Dendritic cell treated with granulocyte-macrophage colony-stimulating factor and Interleukin-4, amounts not matched to agents 40 ng/mL and 50 ng/mL, for 4 days (primary cell): Measurements from ENCODE around the gene ZNF765.
A peak's percentile ranks its signal among the peaks of the same experiment; 100 is the strongest.
"Not testable (repeated sequence)": the region's sequence is repeated elsewhere in the genome, so short reads cannot be mapped to it uniquely, and the experiment has no call there.

Experiments
- H3K27ac Mint-ChIP-seq: one replicate; pipeline ENCODE4 v1.8.0; 2022; ENCODE audit warnings: mild to moderate bottlenecking, mixed read lengths
- H3K27me3 Mint-ChIP-seq: one replicate; pipeline ENCODE4 v1.8.0; 2022; ENCODE audit warnings: mild to moderate bottlenecking, mixed read lengths
- H3K36me3 Mint-ChIP-seq: one replicate; pipeline ENCODE4 v1.8.0; 2022; ENCODE audit warnings: low read depth, mixed read lengths
- H3K4me1 Mint-ChIP-seq: one replicate; pipeline ENCODE4 v1.8.0; 2022; ENCODE audit warnings: low read depth, mixed read lengths
- H3K4me3 Mint-ChIP-seq: one replicate; pipeline ENCODE4 v1.8.0; 2022; ENCODE audit warnings: mild to moderate bottlenecking, moderate library complexity, mixed read lengths
- H3K9me3 Mint-ChIP-seq: one replicate; pipeline ENCODE4 v1.8.0; 2022; ENCODE audit warnings: mixed read lengths
- intact Hi-C: fragments of 100-400 bp; cut with micrococcal nuclease; formaldehyde crosslinking; loops from one replicate; pipeline ENCODE4 v1.15.0; 2022

The ZNF765 gene

DNA sequence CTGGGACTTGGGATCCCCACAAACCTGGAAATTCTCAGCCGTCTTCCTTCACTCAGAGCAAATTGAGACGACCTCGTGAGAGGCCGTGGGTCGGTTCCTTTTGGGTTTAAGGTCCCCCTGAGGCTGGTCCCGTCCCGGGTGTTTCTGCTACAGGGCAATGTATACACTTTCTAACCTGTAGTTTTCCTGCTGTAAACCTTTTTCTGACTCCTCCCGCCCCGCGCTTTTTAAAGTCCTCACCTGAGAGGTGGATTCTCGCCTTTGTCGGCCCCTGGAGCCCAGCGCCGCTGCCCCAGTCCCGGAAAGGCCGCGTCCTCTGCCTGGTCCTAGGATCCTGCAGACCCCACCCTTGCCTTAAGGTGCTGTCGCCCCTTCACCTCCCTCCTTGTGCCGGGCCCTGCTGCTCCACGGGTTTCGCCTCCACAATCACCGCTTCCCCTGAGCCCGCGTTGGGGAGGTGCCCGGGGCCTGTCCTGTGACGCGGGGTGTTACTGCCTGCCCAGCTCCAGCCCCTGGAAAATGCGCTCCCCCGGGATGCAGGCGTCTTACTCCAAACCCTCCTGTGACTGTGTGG lies 37.2 kb downstream of the ZNF765 start:
- peak overlapping the region; percentile 96 for H3K27ac Mint-ChIP-seq
- H3K36me3 Mint-ChIP-seq: peaks cover 59% of the 10 kb centered on the region
- peak overlapping the region; percentile 90 for H3K4me3 Mint-ChIP-seq
- peaks cover 16% of the 10 kb centered on the region for H3K4me1 Mint-ChIP-seq
- intact Hi-C loops: loop anchor here (5.0 kb wide), 2 partner anchors 35 to 90 kb away; partner anchors contain the start of gene ZNF813
- H3K27me3 Mint-ChIP-seq: peaks cover 5% of the 10 kb centered on the region
- H3K9me3 Mint-ChIP-seq: peaks cover 28% of the 10 kb centered on the region

DNA sequence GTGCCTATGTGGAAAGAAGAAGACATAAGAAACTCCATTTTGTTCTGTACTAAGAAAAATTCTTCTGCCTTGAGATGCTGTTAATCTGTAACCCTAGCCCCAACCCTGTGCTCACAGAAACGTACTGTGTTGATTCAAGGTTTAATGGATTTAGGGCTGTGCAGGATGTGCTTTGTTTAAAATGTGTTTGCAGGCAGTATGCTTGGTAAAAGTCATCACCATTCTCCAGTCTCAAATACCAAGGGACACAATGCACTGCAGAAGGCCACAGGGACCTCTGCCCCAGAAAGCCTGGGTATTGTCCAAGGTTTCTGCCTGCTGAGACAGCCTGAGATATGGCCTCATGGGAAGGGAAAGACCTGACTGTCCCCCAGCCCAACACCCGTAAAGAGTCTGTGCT lies 48.9 kb downstream of the ZNF765 start:
- peaks cover 98% of the 10 kb centered on the region for H3K36me3 Mint-ChIP-seq
- H3K4me3 Mint-ChIP-seq, H3K27ac Mint-ChIP-seq, H3K4me1 Mint-ChIP-seq, intact Hi-C loops, H3K27me3 Mint-ChIP-seq: not testable (repeated sequence)
- peaks cover 100% of the 10 kb centered on the region for H3K9me3 Mint-ChIP-seq

DNA sequence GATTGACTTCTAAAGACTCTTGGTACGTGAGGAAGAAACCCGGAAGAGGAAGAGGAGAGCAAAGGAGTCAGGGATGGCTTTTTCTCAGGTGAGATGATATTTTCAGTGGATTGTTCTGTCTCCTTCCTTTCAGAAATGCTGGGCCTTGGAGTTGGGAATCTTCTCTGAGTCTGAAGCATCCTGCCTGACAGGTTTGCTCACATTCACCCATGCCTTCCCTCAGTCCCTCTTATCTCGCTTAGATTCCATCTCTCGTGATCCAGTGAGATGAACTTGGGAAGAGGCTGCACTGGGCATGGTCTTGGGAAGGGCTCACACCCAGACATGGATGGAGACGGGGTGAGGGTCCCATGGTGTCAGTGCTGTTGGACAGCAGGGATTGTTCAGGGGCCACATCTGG lies 52.2 kb downstream of the ZNF765 start:
- H3K27me3 Mint-ChIP-seq, H3K4me1 Mint-ChIP-seq, H3K27ac Mint-ChIP-seq, intact Hi-C loops, H3K4me3 Mint-ChIP-seq: not testable (repeated sequence)
- peaks cover 98% of the 10 kb centered on the region for H3K36me3 Mint-ChIP-seq
- peaks cover 100% of the 10 kb centered on the region for H3K9me3 Mint-ChIP-seq

DNA sequence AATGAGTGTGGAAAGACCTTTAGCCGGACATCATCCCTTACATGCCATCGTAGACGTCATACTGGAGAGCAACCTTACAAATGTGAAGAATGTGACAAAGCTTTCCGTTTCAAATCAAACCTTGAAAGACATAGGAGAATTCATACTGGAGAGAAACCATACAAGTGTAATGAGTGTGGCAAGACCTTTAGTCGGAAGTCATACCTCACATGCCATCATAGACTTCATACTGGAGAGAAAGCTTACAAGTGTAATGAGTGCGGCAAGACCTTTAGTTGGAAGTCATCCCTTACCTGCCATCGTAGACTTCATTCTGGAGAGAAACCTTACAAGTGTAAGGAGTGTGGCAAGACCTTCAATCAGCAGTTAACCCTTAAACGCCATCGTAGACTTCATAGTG lies 60.9 kb downstream of the ZNF765 start:
- Mint-ChIP-seq H3K27me3 (no peaks in the 10 kb centered on the region), H3K4me1 (no peaks in the 10 kb centered on the region), H3K4me3 (no peak overlapping the region), H3K9me3 (peaks cover 93% of the 10 kb centered on the region), H3K36me3 (peaks cover 71% of the 10 kb centered on the region), H3K27ac (no peak overlapping the region)
- intact Hi-C loops: no loop called here

DNA sequence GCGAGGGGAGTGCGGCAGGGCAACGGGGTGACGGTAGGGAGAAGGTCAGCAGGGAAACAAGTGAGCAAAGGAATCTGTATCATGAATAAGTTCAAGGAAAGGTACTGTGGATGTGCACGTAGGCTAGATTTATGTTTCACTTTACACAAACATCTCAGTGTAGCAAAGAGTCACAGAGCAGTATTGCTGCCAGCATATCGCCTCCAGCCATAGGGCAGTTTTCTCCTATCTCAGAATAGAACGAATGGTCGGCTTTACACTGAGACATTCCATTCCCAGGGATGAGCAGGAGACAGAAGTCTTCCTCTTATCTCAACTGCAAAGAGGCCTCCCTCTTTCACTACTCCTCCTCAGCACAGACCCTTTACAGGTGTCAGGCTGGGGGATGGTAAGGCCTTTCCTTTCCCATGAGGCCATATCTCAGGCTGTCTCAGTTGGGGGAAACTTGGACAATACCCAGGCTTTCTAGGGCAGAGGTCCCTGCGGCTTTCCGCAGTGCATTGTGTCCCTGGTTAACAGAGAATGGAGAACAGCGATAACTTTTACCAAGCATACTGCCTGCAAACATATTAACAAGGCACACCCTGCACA lies 65.3 kb downstream of the ZNF765 start:
- H3K27ac Mint-ChIP-seq, H3K4me3 Mint-ChIP-seq, intact Hi-C loops, H3K4me1 Mint-ChIP-seq: not testable (repeated sequence)
- H3K36me3 Mint-ChIP-seq: peaks cover 33% of the 10 kb centered on the region
- H3K27me3 Mint-ChIP-seq: peaks cover 21% of the 10 kb centered on the region
- H3K9me3 Mint-ChIP-seq: peaks cover 94% of the 10 kb centered on the region

DNA sequence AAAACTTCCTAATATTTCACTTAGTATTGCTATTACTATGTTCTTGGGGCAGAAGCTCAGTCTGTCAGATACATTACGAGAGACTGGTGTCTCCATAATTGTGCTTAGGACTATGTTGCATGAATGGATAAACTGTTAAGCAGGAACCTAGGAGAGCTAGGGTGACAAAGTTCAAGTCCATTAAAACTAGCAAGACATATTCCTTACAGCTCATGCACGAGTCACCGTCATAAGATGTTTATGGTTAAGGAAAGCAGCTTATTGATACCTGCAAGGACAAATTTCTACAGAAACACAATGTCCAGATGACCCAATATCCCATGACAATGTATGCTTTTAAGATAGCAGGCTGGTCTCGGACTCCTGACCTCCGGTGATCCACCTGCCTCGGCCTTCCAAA lies 66.9 kb downstream of the ZNF765 start:
- H3K27me3 Mint-ChIP-seq: peaks cover 35% of the 10 kb centered on the region
- peaks cover 89% of the 10 kb centered on the region for H3K9me3 Mint-ChIP-seq
- no peak overlapping the region for H3K27ac Mint-ChIP-seq
- H3K36me3 Mint-ChIP-seq: peaks cover 17% of the 10 kb centered on the region
- H3K4me3 Mint-ChIP-seq: no peak overlapping the region
- intact Hi-C loops: no loop called here
- H3K4me1 Mint-ChIP-seq: peaks cover 5% of the 10 kb centered on the region

DNA sequence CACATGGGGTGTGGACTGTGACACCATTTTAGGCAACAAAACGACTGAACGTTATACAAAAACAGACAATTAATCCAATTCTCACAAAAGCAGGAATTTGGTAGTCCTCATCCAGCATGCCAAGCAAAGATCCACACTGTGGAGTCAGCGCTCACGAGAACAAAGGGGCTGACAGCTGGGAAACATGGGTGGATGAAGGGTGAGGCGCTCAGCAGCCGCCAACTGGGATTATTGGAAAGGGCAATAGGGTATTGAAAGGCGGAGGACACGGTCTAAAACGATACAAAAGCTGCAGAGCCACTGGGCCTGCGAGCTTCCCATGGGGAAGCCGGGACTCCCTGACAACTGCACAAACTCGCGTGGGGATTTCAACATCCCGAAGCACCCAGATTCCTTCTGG lies 67.9 kb downstream of the ZNF765 start:
- H3K4me1 Mint-ChIP-seq: peaks cover 5% of the 10 kb centered on the region
- H3K36me3 Mint-ChIP-seq: peaks cover 17% of the 10 kb centered on the region
- peaks cover 81% of the 10 kb centered on the region for H3K9me3 Mint-ChIP-seq
- intact Hi-C loops: no loop called here
- H3K27ac Mint-ChIP-seq: no peak overlapping the region
- no peak overlapping the region for H3K4me3 Mint-ChIP-seq
- H3K27me3 Mint-ChIP-seq: peaks cover 35% of the 10 kb centered on the region

DNA sequence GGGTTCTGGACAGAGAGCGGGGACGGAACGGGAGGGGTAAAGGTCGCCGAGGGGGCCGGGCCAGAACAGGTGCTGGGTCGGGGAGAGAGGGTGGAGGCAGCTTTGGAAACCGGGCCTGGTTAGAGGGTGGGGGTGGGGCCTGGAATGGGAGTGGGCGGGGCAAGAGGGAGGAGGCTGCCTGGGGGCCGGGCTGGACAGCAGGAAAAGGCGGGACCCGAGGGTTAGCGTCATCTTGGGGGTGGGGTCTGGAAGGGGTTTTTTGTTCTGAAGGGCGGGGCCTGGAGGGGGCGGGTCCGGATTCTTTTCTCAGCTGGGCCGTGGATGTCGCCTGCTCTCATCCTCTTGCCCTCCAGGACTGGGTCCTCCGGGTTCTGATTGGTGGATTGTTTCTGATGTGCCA lies 68.3 kb downstream of the ZNF765 start:
- Mint-ChIP-seq H3K4me1 (peaks cover 9% of the 10 kb centered on the region), H3K9me3 (peaks cover 77% of the 10 kb centered on the region), H3K27me3 (peaks cover 35% of the 10 kb centered on the region), H3K4me3 (no peak overlapping the region), H3K36me3 (peaks cover 21% of the 10 kb centered on the region), H3K27ac (no peak overlapping the region)
- intact Hi-C loops: no loop called here

DNA sequence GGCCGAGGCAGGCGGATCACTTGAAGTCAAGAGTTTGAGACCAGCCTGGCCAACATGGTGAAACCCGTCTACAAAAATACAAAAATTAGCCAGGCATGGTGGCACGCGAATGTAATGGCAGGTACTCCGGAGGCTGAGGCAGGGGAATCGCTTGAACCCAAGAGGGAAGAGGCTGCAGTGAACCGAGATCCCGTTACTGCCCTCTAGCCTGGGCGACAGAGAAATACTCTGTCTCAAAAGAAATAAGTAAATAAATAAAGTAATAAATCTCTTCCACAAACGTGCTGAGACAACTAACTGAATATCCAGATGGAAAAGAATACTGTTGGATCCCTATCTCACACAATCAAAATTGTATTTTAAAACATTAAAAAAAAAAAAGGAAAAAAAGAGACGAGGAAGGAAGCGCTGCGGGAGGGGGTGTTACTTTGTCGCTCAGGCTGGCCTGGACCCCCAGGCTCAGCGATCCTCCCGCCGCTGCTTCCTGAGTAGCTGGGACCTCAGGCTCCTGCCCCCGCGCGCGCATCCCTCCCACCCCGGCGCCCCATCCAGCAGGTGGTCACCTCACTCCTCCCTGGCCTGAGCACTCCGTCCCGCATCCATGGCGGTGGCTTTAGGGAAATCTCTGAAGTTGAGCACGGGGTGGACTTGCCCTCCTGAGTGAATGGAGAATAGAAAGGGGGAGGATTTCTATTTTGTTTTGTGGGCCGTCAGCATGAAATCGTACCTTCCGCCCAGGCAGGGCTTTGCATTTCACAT lies 72.0 kb downstream of the ZNF765 start:
- Mint-ChIP-seq H3K4me1 (peaks cover 29% of the 10 kb centered on the region), H3K4me3 (peak overlapping the region; percentile 89), H3K9me3 (peaks cover 41% of the 10 kb centered on the region), H3K27me3 (peaks cover 35% of the 10 kb centered on the region), H3K36me3 (peaks cover 26% of the 10 kb centered on the region), H3K27ac (peak overlapping the region; percentile 91)
- intact Hi-C loops: loop anchor here (2.0 to 5.0 kb wide), 2 partner anchors 35 to 54 kb away; partner anchors contain the start of gene ZNF761

DNA sequence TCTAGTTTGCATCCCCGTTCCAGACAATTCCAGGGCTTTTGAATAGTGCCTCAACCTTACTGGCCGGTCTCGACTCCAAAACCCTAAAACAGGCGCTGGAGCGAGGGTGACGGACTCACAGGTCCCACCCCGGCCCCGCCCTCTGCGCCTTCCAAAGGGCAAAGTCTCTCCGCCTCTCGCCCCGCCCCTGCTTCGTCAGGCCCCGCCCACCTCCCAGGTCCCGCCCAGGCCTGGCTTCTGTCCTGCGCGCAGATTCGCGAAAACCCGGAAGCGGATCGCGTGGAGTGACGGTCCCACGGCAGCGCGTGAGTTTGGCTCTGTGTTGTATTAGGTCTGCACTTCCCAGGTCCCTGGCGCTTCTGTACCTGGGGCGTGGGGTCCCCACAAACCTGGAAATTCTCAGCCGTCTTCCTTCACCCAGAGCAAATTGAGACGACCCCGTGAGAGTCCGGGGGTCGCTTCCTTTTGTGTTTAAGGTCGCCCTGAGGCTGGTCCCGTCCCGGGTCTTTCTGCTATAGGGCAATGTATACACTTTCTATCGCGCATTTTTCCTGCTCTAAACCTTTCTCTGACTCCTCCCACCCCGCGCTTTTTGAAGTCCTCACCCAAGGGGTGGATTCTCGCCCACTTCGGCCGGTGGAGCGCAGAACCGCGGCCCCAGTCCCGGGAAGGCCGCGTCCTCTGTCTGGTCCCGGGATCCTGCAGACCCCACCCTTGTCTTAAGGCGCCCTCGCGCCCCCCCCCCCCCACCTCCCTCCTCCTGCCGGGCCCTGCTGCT lies 72.7 kb downstream of the ZNF765 start, which contains the start of gene ZNF813:
TSS of gene ZNF813 (plus strand) at position 249 of the 778 bp plus-strand sequence. CDS start 16,090 bp downstream, outside the sequence.
- H3K4me3 Mint-ChIP-seq: peak within 1 kb of the TSS; percentile 89
- peaks cover 29% of the 10 kb centered on the region for H3K4me1 Mint-ChIP-seq
- peaks cover 35% of the 10 kb centered on the region for H3K27me3 Mint-ChIP-seq
- peak within 1 kb of the TSS; percentile 91 for H3K27ac Mint-ChIP-seq
- intact Hi-C loops: loop anchor here (2.0 to 5.0 kb wide), 2 partner anchors 35 to 53 kb away; partner anchors contain the start of gene ZNF761
- peaks cover 37% of the 10 kb centered on the region for H3K9me3 Mint-ChIP-seq
- peaks cover 29% of the 10 kb centered on the region for H3K36me3 Mint-ChIP-seq

DNA sequence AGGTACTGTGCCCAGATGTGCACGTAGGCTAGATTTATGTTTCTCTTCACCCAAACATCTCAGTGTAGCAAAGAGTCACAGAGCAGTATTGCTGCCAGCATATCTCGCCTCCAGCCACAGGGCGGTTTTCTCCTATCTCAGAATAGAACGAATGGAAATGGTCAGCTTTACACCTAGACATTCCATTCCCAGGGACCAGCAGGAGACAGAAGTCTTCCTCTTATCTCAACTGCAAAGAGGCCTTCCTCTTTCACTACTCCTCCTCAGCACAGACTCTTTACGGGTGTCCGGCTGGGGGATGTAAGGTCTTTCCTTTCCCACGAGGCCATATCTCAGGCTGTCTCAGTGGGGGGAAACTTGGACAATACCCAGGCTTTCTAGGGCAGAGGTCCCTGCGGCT lies 73.7 kb downstream of the ZNF765 start:
- Mint-ChIP-seq H3K36me3 (peaks cover 24% of the 10 kb centered on the region), H3K27me3 (peaks cover 28% of the 10 kb centered on the region), H3K9me3 (peaks cover 27% of the 10 kb centered on the region), H3K4me1 (peaks cover 24% of the 10 kb centered on the region), H3K27ac (peak overlapping the region; percentile 91), H3K4me3 (peak overlapping the region; percentile 89)
- intact Hi-C loops: loop anchor here (5.0 kb wide), 1 partner anchor 36 kb away; the partner anchor contains the start of gene ZNF761

DNA sequence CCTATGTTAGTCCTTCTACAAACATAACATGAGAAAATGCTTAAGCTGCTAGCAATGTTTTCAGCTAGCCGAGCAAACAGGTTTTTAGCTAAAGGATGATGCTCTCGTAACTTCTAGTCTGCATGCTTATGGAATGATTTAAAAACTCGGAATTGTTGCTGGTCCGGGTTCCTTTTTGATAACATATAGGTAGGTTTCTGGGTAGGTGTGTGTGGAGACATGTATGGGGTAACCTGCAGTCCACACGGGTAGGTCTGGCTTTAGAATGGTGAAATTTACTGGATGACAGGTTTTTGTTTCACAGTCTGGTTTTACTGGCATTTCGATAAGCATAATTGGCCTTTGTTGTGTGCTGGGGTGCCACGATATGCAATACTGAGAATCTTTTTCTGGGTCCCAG lies 77.0 kb downstream of the ZNF765 start:
- Mint-ChIP-seq H3K9me3 (peaks cover 21% of the 10 kb centered on the region), H3K4me1 (peaks cover 24% of the 10 kb centered on the region), H3K4me3 (no peak overlapping the region), H3K36me3 (peaks cover 44% of the 10 kb centered on the region), H3K27ac (no peak overlapping the region), H3K27me3 (no peaks in the 10 kb centered on the region)
- intact Hi-C loops: loop anchor here (5.0 kb wide), 1 partner anchor 75 kb away; the partner anchor contains the start of gene ZNF765

DNA sequence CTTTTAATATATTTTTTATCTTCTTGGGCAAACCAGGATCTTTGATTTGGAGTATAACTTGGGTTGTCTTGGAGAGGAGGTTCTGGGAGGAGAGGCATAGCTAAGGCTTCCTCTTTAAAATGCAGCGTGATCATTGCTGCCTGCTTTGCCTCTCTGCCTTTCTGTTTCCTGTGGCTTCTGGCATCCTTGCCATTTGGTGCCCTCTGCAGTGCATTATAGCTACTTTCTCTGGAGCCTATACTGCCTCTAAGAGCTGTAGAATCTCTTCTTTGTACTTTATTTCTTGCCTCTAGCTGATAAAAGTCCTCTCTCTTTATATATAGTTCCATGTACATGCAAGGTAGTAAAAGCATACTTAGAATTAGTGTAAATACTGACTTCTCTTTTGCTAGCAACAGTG lies 79.9 kb downstream of the ZNF765 start:
- peaks cover 50% of the 10 kb centered on the region for H3K9me3 Mint-ChIP-seq
- intact Hi-C loops: loop anchor here (1.0 to 5.0 kb wide), 2 partner anchors 37 to 78 kb away; partner anchors contain the start of gene ZNF765
- H3K4me1 Mint-ChIP-seq: not testable (repeated sequence)

More for the DNA sequence above, 79.9 kb downstream of the ZNF765 start:
- H3K27me3 Mint-ChIP-seq, H3K4me3 Mint-ChIP-seq, H3K27ac Mint-ChIP-seq: not testable (repeated sequence)
- peaks cover 65% of the 10 kb centered on the region for H3K36me3 Mint-ChIP-seq
